Measurements from ENCODE around the gene CCDC7. TPM values are rescaled to one million over a fixed set of nuclear protein-coding genes. Genes with fewer than 3 reads are reported as not detected.

CCDC7 gene
- polyA plus RNA-seq, 1 of the 3 experiments (the other 2 are of a cell fraction), result 0.44 TPM

DNA sequence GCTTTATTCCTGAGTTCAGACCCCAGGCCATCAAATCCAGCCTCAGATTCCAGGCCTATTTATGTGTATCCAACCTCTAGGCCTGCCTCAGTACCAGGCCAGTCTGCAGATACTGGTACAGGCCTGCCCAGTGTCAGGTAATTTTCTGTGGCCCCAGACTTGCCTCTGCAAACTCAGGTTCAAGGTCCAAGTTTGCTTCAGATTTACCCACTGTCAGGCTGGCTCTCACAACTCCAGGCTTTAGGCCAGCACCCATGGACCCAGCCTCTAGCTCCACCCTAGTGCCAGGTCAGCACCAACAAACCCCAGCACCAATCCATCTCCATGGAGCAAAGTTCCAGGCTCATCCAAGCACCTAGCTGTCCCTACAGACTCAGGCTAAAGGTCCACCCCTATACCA lies 342.4 kb downstream of the CCDC7 start (continued):
- no peak for TF ChIP-seq TEAD4 (IDR thresholded peaks at IDR 0.05; ENCODE audit: borderline replicate concordance, insufficient read depth)
- TF ChIP-seq RFX5 (IDR thresholded peaks at IDR 0.05; ENCODE audit: low read length), result no peak
- TF ChIP-seq FOXJ3 (CRISPR knock-in tag; IDR thresholded peaks at IDR 0.05), result no peak
- TF ChIP-seq NRF1 (IDR thresholded peaks at IDR 0.05; ENCODE audit: low read depth, low read length), result no peak

DNA sequence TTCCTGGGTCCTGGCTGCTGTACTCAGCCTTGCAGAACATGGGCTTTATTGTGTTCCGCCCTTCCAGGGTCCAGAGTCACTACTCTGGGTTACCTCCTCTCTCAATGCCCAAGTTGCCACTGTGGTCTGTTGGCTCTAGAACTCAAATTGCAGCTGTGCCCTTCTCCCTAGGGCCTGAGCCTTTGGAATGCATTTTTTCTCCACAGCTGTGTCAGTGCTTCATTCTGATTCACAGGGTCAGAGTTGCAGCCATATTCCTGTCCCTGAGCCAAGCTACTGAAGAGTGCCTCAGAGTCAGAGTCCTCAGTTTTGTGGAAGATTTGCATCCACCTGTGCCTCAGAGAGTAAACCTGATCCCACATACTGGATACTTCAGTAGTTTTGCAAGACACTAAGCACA lies 344.5 kb downstream of the CCDC7 start:
- Histone ChIP-seq H3K9ac (no peak overlapping the region), H3K36me3 (replicated peaks in 1 of 2; ENCODE audit: control insufficient read depth in 1 of 2, insufficient read depth in 2 of 2, low read length in 1 of 2) (no peaks in the 10 kb centered on the region), H2AFZ (ENCODE audit: low read depth) (no peak overlapping the region), H3K9me2 (no peaks in the 10 kb centered on the region), H3K79me2 (ENCODE audit: insufficient read depth) (no peaks in the 10 kb centered on the region), H3K27ac (ENCODE audit: low read depth in 2 of 2, low read length in 1 of 2) (no peak overlapping the region), H3K4me1 (ENCODE audit: control insufficient read depth in 1 of 2, insufficient read depth in 2 of 2, low read depth in 1 of 2, low read length in 1 of 2) (no peaks in the 10 kb centered on the region), H3K4me2 (no peak overlapping the region), H3K4me3 (ENCODE audit: low read depth in 2 of 2, low read length in 1 of 2) (no peak overlapping the region), H3F3A (replicated peaks; ENCODE audit: insufficient read depth) (no peaks in the 10 kb centered on the region), H4K20me1 (ENCODE audit: insufficient read depth) (no peaks in the 10 kb centered on the region), H3K9me3 (no peaks in the 10 kb centered on the region), H3K27me3 (ENCODE audit: insufficient read depth) (no peaks in the 10 kb centered on the region)
- no CpG with 5 or more reads among the region's 1 CpG for WGBS (ENCODE audit: low lambda C conversion rate)
- ChIA-PET POLR2A (no interaction called here), CTCF (interaction anchor here (3.1 kb wide), 1 partner anchor 218 kb away, joined by 24 read pairs; no protein-coding TSS in a partner anchor)
- DNase-seq, result no peak
- no peak for TF ChIP-seq SMC3 (IDR thresholded peaks at IDR 0.05; ENCODE audit: low read depth, low read length)
- TF ChIP-seq ELF1 (IDR thresholded peaks at IDR 0.05), result no peak
- TF ChIP-seq, protein P1, sequence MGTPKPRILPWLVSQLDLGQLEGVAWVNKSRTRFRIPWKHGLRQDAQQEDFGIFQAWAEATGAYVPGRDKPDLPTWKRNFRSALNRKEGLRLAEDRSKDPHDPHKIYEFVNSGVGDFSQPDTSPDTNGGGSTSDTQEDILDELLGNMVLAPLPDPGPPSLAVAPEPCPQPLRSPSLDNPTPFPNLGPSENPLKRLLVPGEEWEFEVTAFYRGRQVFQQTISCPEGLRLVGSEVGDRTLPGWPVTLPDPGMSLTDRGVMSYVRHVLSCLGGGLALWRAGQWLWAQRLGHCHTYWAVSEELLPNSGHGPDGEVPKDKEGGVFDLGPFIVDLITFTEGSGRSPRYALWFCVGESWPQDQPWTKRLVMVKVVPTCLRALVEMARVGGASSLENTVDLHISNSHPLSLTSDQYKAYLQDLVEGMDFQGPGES (IDR thresholded peaks at IDR 0.05; ENCODE audit: low read depth, low read length), result no peak
- TF ChIP-seq GABPA (IDR thresholded peaks at IDR 0.05; ENCODE audit: low read depth), result no peak
- TF ChIP-seq GATA2 (CRISPR knock-in tag; IDR thresholded peaks at IDR 0.05), result no peak
- no peak for TF ChIP-seq CHD2 (IDR thresholded peaks at IDR 0.05; ENCODE audit: low read length, partially characterized antibody)
- TF ChIP-seq TCF12 (IDR thresholded peaks at IDR 0.05), result no peak
- no peak for TF ChIP-seq EZH2phosphoT487 (IDR thresholded peaks at IDR 0.05; ENCODE audit: borderline replicate concordance, low read depth)
- no peak for TF ChIP-seq MEF2A (IDR thresholded peaks at IDR 0.05; ENCODE audit: borderline replicate concordance, low read depth)
- TF ChIP-seq, protein P2, sequence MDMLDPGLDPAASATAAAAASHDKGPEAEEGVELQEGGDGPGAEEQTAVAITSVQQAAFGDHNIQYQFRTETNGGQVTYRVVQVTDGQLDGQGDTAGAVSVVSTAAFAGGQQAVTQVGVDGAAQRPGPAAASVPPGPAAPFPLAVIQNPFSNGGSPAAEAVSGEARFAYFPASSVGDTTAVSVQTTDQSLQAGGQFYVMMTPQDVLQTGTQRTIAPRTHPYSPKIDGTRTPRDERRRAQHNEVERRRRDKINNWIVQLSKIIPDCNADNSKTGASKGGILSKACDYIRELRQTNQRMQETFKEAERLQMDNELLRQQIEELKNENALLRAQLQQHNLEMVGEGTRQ (IDR thresholded peaks at IDR 0.05; ENCODE audit: borderline replicate concordance, low read depth, low read length), result no peak
- TF ChIP-seq RFX5 (IDR thresholded peaks at IDR 0.05; ENCODE audit: low read length), result no peak
- TF ChIP-seq, protein P3, sequence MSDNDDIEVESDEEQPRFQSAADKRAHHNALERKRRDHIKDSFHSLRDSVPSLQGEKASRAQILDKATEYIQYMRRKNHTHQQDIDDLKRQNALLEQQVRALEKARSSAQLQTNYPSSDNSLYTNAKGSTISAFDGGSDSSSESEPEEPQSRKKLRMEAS (IDR thresholded peaks at IDR 0.05; ENCODE audit: low read depth), result no peak
- no peak for TF ChIP-seq NRF1 (IDR thresholded peaks at IDR 0.05; ENCODE audit: low read depth, low read length)
- no peak for TF ChIP-seq EP300 (IDR thresholded peaks at IDR 0.05; ENCODE audit: borderline replicate concordance in 1 of 2, low read depth in 1 of 2, low read length in 1 of 2)
- no peak for TF ChIP-seq RCOR1 (IDR thresholded peaks at IDR 0.05; ENCODE audit: low read length)
- no peak for TF ChIP-seq FOXJ3 (CRISPR knock-in tag; IDR thresholded peaks at IDR 0.05)
- TF ChIP-seq, protein P4, sequence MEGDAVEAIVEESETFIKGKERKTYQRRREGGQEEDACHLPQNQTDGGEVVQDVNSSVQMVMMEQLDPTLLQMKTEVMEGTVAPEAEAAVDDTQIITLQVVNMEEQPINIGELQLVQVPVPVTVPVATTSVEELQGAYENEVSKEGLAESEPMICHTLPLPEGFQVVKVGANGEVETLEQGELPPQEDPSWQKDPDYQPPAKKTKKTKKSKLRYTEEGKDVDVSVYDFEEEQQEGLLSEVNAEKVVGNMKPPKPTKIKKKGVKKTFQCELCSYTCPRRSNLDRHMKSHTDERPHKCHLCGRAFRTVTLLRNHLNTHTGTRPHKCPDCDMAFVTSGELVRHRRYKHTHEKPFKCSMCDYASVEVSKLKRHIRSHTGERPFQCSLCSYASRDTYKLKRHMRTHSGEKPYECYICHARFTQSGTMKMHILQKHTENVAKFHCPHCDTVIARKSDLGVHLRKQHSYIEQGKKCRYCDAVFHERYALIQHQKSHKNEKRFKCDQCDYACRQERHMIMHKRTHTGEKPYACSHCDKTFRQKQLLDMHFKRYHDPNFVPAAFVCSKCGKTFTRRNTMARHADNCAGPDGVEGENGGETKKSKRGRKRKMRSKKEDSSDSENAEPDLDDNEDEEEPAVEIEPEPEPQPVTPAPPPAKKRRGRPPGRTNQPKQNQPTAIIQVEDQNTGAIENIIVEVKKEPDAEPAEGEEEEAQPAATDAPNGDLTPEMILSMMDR (IDR thresholded peaks at IDR 0.05), result no peak
- TF ChIP-seq NFIC (IDR thresholded peaks at IDR 0.05; ENCODE audit: borderline replicate concordance), result no peak
- TF ChIP-seq, protein P5, sequence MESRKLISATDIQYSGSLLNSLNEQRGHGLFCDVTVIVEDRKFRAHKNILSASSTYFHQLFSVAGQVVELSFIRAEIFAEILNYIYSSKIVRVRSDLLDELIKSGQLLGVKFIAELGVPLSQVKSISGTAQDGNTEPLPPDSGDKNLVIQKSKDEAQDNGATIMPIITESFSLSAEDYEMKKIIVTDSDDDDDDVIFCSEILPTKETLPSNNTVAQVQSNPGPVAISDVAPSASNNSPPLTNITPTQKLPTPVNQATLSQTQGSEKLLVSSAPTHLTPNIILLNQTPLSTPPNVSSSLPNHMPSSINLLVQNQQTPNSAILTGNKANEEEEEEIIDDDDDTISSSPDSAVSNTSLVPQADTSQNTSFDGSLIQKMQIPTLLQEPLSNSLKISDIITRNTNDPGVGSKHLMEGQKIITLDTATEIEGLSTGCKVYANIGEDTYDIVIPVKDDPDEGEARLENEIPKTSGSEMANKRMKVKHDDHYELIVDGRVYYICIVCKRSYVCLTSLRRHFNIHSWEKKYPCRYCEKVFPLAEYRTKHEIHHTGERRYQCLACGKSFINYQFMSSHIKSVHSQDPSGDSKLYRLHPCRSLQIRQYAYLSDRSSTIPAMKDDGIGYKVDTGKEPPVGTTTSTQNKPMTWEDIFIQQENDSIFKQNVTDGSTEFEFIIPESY (IDR thresholded peaks at IDR 0.05; ENCODE audit: borderline replicate concordance, low read depth), result no peak
- no peak for TF ChIP-seq JUND (IDR thresholded peaks at IDR 0.05)

Data from SK-N-SH (cell line).